Activated CD8-positive, alpha-beta T cell treated with anti-CD3 and anti-CD28 coated beads for 36 hours (primary cell): ENCODE results near the gene TP73. TPM values are rescaled to one million over a fixed set of nuclear protein-coding genes. Genes with fewer than 3 reads are reported as not detected.

ENCODE experiments used
- ATAC-seq: fragments of 200-7000 bp; cut with Tn5 transposase; one replicate; pipeline ENCODE4 v1.10.0; 2021; ENCODE audit warnings: mild to moderate bottlenecking, moderate library complexity
- CTCF ChIA-PET: fragments of 350-600 bp; sonication (Branson Sonifier 250); formaldehyde crosslinking; loops from one replicate; lab custom pipeline; 2021; ENCODE audit warnings: antibody characterized with exemption; lab: Charles Lee
- POLR2A ChIA-PET: fragments of 350-600 bp; sonication (Branson Sonifier 250); formaldehyde crosslinking; loops from one replicate; lab custom pipeline; 2021; ENCODE audit warnings: antibody characterized with exemption; lab: Charles Lee
- DNase-seq: peaks from one replicate; pipeline ENCODE4 v3.0.0-alpha.2; 2020
- H3K27ac Mint-ChIP-seq: one replicate; pipeline ENCODE4 v1.8.0; 2021; ENCODE audit warnings: mild to moderate bottlenecking, mixed read lengths
- H3K27me3 Mint-ChIP-seq: one replicate; pipeline ENCODE4 v1.8.0; 2021; ENCODE audit warnings: mixed read lengths
- H3K36me3 Mint-ChIP-seq: one replicate; pipeline ENCODE4 v1.8.0; 2021; ENCODE audit warnings: low read depth, mixed read lengths
- H3K4me1 Mint-ChIP-seq: one replicate; pipeline ENCODE4 v1.8.0; 2021; ENCODE audit warnings: low read depth, mixed read lengths
- H3K4me3 Mint-ChIP-seq: one replicate; pipeline ENCODE4 v1.8.0; 2021; ENCODE audit warnings: mild to moderate bottlenecking, moderate library complexity, mixed read lengths
- H3K9me3 Mint-ChIP-seq: one replicate; pipeline ENCODE4 v1.8.0; 2021; ENCODE audit warnings: mixed read lengths
- intact Hi-C: fragments of 100-400 bp; cut with micrococcal nuclease; formaldehyde crosslinking; loops from one replicate; pipeline ENCODE4 v1.10.0; 2022
- total RNA-seq, 2 experiments: library from RNA; stranded (reverse); gene quantifications; one replicate each; pipeline ENCODE4 v1.2.3, GENCODE V29; 2021
- TF ChIP-seq, protein P1 (sequence below): fragments of 200-600 bp; IDR thresholded peaks from one replicate; pipeline ENCODE4 v1.8.0; 2022; ENCODE audit warnings: antibody characterized with exemption, mild to moderate bottlenecking

TP73 gene
- total RNA-seq, 2 experiments from 2014 or later: 0.60 to 0.68 TPM

DNA sequence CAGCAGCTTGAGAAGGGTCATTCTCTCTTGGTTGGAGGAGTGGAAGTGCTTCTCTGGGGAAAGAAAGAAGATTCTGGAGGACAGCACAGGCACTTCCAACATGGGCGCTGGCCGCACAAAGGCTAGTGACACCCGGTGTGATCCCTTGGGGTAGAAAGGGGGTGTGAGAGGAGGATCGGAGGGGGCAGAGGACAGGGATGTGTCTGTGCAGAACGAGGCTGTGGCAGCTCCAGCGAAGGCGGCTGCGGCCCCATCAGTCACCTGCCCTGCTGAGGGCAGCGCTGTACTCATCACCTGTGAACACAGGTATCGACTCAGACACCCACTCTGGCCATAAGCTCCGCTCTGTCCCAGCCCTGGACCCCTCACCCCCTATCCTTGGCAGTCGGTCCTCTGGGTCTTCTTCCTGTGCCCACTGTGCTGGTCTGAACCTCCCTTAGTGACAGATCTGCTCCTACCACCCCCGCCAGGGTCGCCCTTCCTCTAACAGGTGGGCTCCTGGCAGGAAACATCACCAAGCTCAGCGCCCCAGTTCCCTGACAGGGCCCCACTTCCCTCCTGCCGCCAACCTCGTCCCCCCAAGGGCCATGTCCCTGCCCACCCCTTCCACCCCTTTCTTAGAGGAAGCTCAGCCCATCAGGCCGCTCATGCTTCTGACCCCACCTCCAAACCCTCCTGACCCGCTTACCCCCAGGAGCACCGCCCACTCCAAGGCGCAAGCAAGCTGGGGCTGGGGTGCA is 20.1 kb downstream of the TP73 start:
- H3K4me3 Mint-ChIP-seq: no peak overlapping the region
- ATAC-seq: no peak
- POLR2A ChIA-PET: no interaction called here
- H3K36me3 Mint-ChIP-seq: no peaks in the 10 kb centered on the region
- TF ChIP-seq, protein P1, sequence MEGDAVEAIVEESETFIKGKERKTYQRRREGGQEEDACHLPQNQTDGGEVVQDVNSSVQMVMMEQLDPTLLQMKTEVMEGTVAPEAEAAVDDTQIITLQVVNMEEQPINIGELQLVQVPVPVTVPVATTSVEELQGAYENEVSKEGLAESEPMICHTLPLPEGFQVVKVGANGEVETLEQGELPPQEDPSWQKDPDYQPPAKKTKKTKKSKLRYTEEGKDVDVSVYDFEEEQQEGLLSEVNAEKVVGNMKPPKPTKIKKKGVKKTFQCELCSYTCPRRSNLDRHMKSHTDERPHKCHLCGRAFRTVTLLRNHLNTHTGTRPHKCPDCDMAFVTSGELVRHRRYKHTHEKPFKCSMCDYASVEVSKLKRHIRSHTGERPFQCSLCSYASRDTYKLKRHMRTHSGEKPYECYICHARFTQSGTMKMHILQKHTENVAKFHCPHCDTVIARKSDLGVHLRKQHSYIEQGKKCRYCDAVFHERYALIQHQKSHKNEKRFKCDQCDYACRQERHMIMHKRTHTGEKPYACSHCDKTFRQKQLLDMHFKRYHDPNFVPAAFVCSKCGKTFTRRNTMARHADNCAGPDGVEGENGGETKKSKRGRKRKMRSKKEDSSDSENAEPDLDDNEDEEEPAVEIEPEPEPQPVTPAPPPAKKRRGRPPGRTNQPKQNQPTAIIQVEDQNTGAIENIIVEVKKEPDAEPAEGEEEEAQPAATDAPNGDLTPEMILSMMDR: no peak
- H3K27ac Mint-ChIP-seq: no peak overlapping the region
- peaks cover 12% of the 10 kb centered on the region for H3K4me1 Mint-ChIP-seq
- peaks cover 10% of the 10 kb centered on the region for H3K27me3 Mint-ChIP-seq
- intact Hi-C loops: no loop called here
- DNase-seq: no peak
- CTCF ChIA-PET: no interaction called here
- no peaks in the 10 kb centered on the region for H3K9me3 Mint-ChIP-seq

DNA sequence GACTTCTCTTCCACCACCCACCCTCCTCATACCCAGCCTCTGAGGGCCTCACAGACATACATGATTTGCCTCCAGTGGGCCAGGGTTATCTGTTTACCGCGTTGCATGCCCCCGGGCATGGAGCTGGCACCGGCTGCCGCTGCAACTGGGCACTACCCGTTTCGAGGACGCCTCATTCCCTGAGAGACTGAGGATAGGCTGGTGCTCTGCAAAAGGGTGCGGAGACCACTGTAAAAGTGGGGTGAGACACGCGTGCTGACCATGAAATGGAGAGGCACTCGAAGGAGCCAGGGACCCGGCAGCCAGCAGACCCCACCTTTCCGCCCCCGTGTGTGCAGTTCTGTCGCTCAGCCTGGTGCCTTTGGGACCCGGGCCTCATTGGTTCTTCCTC is 20.6 kb downstream of the TP73 start:
- TF ChIP-seq, protein P1: no peak
- H3K27ac Mint-ChIP-seq: no peak overlapping the region
- no peaks in the 10 kb centered on the region for H3K36me3 Mint-ChIP-seq
- ATAC-seq (no peak), DNase-seq (no peak)
- no peak overlapping the region for H3K4me3 Mint-ChIP-seq
- POLR2A ChIA-PET: no interaction called here
- CTCF ChIA-PET: no interaction called here
- H3K4me1 Mint-ChIP-seq: peaks cover 18% of the 10 kb centered on the region
- no peaks in the 10 kb centered on the region for H3K9me3 Mint-ChIP-seq
- H3K27me3 Mint-ChIP-seq: peaks cover 10% of the 10 kb centered on the region
- intact Hi-C loops: no loop called here

DNA sequence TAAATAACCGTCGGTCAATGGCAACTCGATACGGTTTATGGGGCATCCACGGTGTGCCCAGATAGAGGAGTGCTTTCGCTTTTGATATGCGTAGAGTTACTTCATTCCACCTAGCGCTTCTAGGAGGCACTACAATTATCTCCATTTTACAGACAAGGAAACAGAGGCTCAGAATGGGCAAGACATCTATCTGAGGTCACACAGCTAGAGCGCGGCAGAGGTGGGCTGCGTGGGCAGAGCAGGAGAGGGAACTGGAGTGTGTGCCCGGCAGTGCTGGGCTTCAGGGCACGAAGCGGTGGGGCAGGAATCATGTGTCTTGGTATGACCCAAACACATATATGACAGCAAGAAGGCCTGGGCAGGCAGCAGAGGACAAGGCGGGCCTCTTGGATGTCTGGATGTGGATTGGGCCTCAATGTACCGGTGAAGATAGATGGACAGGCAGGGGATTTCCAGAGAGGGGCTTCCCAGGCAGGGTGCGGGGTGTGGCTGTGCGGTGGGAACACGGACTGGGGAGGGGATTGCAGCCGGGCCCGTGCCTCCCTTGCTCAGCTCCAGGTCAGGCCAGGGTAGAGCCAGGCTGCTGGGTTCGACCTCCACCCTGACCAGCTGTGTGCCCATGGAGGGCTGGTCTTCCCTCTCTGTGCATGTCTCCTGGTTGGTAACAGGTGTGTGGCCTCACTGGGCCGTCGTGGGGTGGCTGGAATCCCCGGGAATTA is 21.2 kb downstream of the TP73 start:
- DNase-seq (no peak), ATAC-seq (no peak)
- peaks cover 19% of the 10 kb centered on the region for H3K4me1 Mint-ChIP-seq
- no peaks in the 10 kb centered on the region for H3K36me3 Mint-ChIP-seq
- TF ChIP-seq, protein P1: no peak
- no peak overlapping the region for H3K27ac Mint-ChIP-seq
- POLR2A ChIA-PET: no interaction called here
- CTCF ChIA-PET: no interaction called here
- peaks cover 8% of the 10 kb centered on the region for H3K27me3 Mint-ChIP-seq
- H3K4me3 Mint-ChIP-seq: no peak overlapping the region
- intact Hi-C loops: no loop called here
- H3K9me3 Mint-ChIP-seq: no peaks in the 10 kb centered on the region

DNA sequence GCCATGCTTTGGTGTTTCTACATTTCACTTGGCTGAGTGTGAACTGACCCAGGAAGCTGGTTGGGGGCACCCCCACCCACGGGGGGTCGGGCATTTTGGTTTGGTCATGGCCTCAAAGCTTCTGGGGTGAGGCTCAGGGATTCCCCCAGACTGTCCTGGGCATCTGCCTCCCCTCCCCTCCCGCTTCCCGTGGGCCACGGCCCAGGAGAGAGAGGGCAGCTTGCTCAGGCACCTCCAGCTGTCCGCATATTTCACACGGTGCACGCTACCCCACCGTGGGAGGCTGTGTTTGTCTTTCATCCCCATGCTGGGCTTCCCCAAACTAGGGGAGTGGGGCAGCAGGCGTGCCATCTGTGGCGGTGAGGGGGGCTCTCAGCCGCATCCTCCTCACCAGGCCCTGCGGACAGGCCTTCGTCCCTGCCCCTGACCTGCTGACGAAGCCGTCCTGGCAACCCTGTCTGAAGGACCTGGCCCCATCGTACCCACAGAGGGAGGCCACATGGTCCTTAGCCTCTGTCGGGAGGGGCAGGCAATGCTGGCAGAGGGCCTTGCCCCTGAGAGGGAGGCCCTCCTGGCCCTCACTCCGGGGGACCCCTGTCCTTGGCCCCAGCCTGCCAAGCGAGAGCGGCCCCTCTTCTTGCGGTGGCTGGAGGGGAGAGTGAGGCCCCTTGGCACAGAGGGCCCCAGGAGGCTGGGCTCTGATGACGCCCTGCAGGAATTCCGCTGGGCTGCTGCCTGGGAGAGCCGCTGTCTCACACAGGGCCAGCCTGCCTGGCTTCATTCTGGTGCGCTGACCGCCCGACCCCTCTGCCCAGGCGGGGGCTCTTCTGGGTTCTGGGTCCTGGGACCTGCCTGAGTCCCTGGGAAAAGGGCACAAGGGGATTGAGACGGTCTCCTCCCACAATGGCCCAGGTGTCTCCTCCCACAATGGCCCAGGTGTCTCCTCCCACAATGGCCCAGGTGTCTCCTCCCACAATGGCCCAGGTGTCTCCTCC is 22.1 kb downstream of the TP73 start:
- Mint-ChIP-seq H3K4me1 (peaks cover 20% of the 10 kb centered on the region), H3K36me3 (no peaks in the 10 kb centered on the region), H3K9me3 (no peaks in the 10 kb centered on the region), H3K4me3 (no peak overlapping the region), H3K27me3 (peaks cover 13% of the 10 kb centered on the region), H3K27ac (no peak overlapping the region)
- TF ChIP-seq, protein P1: no peak
- DNase-seq (no peak), ATAC-seq (no peak)
- ChIA-PET CTCF (no interaction called here), POLR2A (no interaction called here)
- intact Hi-C loops: no loop called here
